Vagina (tissue), 2 donors: Measurements from ENCODE around the gene LUZP4.

Experiments used
- POLR2A ChIP-seq, 2 donors: fragments of 450-650 bp; IDR thresholded peaks; one replicate each; pipeline ENCODE4 v1.6.1; 2017; ENCODE audit warnings: antibody characterized with exemption in 2 of 2, mild to moderate bottlenecking in 2 of 2, moderate library complexity in 2 of 2
- TF ChIP-seq, protein P1 (sequence below), 3 experiments: fragments of 450-650 bp in 2 of 3; fragments of 200-600 bp in 1 of 3; sonication (generic) in 1 of 3; IDR thresholded peaks; one replicate each; pipeline ENCODE4 v1.5.1; 2017 to 2019; ENCODE audit warnings: antibody characterized with exemption in 3 of 3, mild to moderate bottlenecking in 2 of 3, moderate library complexity in 2 of 3

DNA sequence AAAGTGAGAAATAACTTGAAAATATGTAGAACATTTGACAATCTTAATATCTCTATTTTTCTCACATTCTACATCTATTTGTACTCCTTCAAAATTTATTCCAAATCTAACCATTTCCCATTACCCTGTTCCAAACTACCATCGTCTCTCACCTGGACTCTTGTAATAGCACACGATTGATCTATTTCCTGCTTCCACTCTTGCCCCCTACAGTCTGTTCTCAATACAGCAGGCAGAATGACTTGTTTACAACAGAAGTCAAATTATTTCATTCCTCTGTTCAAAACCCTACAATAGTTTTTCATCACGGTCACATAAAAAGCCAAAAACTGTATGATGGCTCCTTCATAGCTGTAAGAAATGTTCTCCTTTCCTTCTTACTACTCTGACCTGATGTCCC is 21.1 kb upstream of the LUZP4 start:
- no peak for TF ChIP-seq POLR2A (IDR thresholded peaks at IDR 0.05)
- TF ChIP-seq, protein P1, sequence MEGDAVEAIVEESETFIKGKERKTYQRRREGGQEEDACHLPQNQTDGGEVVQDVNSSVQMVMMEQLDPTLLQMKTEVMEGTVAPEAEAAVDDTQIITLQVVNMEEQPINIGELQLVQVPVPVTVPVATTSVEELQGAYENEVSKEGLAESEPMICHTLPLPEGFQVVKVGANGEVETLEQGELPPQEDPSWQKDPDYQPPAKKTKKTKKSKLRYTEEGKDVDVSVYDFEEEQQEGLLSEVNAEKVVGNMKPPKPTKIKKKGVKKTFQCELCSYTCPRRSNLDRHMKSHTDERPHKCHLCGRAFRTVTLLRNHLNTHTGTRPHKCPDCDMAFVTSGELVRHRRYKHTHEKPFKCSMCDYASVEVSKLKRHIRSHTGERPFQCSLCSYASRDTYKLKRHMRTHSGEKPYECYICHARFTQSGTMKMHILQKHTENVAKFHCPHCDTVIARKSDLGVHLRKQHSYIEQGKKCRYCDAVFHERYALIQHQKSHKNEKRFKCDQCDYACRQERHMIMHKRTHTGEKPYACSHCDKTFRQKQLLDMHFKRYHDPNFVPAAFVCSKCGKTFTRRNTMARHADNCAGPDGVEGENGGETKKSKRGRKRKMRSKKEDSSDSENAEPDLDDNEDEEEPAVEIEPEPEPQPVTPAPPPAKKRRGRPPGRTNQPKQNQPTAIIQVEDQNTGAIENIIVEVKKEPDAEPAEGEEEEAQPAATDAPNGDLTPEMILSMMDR (IDR thresholded peaks at IDR 0.05), result no peak
